GM12891 (cell line): ENCODE data around the gene CAB39.

ENCODE experiments used
- PAX5 ChIP-seq: IDR thresholded peaks from 2 replicates; pipeline ENCODE4 v1.6.1; 2011; ENCODE audit warnings: low read length, moderate library complexity, mild to moderate bottlenecking; ENCODE audit not compliant: insufficient read depth, severe bottlenecking
- POLR2A ChIP-seq: IDR thresholded peaks from 2 replicates; pipeline ENCODE4 v1.6.1; 2011; ENCODE audit warnings: low read depth, low read length, control low read depth
- POLR2AphosphoS5 ChIP-seq: IDR thresholded peaks from 2 replicates; pipeline ENCODE4 v1.6.1; 2011; ENCODE audit warnings: low read depth, low read length, control low read depth
- POU2F2 ChIP-seq: IDR thresholded peaks from 2 replicates; pipeline ENCODE4 v1.6.1; 2011; ENCODE audit warnings: low read depth, mild to moderate bottlenecking, control low read depth, low read length, moderate library complexity
- SPI1 ChIP-seq: IDR thresholded peaks from 2 replicates; pipeline ENCODE4 v1.6.1; 2011; ENCODE audit warnings: low read depth, low read length, control low read depth
- TAF1 ChIP-seq: IDR thresholded peaks from 2 replicates; pipeline ENCODE4 v1.6.1; 2011; ENCODE audit warnings: low read depth, low read length, control low read depth

- TF ChIP-seq POLR2A (no peak), TAF1 (no peak), SPI1 (no peak), POLR2AphosphoS5 (no peak), PAX5 (no peak), POU2F2 (no peak)
These were observed 139.5 kb downstream of the CAB39 start for GRCh38 chr2:230852113-230852512.
